Dendritic cell treated with granulocyte-macrophage colony-stimulating factor and Interleukin-4, amounts not matched to agents 40 ng/mL and 50 ng/mL, for 4 days (primary cell): Measurements from ENCODE around the gene PXT1.
"Not testable (repeated sequence)": the region's sequence is repeated elsewhere in the genome, so short reads cannot be mapped to it uniquely, and the experiment has no call there.

Experiments used
- H3K27ac Mint-ChIP-seq: one replicate; pipeline ENCODE4 v1.8.0; 2022; ENCODE audit warnings: mild to moderate bottlenecking, mixed read lengths
- H3K27me3 Mint-ChIP-seq: one replicate; pipeline ENCODE4 v1.8.0; 2022; ENCODE audit warnings: mild to moderate bottlenecking, mixed read lengths
- H3K36me3 Mint-ChIP-seq: one replicate; pipeline ENCODE4 v1.8.0; 2022; ENCODE audit warnings: low read depth, mixed read lengths
- H3K4me1 Mint-ChIP-seq: one replicate; pipeline ENCODE4 v1.8.0; 2022; ENCODE audit warnings: low read depth, mixed read lengths
- H3K4me3 Mint-ChIP-seq: one replicate; pipeline ENCODE4 v1.8.0; 2022; ENCODE audit warnings: mild to moderate bottlenecking, moderate library complexity, mixed read lengths
- H3K9me3 Mint-ChIP-seq: one replicate; pipeline ENCODE4 v1.8.0; 2022; ENCODE audit warnings: mixed read lengths
- intact Hi-C: fragments of 100-400 bp; cut with micrococcal nuclease; formaldehyde crosslinking; loops from one replicate; pipeline ENCODE4 v1.15.0; 2022

The PXT1 gene

DNA sequence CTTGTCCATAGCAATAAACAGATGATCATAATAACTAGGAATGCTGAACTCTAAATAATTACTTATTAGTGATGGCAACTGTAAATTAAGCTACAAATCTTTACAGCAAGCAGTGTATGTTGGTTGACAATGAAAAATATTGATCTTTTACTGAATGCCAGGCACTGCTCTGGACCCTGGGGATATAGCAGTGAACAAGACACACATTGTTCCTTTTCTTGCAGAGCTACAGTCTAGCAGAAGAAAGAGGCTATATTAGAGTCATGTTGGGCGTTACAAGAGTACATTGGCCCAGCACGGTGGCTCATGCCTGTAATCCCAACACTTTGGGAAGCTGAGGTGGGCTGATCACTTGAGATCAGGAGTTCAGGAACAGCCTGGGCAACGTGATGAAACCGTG, 11.5 kb downstream of the PXT1 start:
- Mint-ChIP-seq H3K36me3 (no peaks in the 10 kb centered on the region), H3K27ac (no peak overlapping the region), H3K4me1 (no peaks in the 10 kb centered on the region), H3K4me3 (no peak overlapping the region), H3K9me3 (no peaks in the 10 kb centered on the region), H3K27me3 (no peaks in the 10 kb centered on the region)
- intact Hi-C loops, result no loop called here

DNA sequence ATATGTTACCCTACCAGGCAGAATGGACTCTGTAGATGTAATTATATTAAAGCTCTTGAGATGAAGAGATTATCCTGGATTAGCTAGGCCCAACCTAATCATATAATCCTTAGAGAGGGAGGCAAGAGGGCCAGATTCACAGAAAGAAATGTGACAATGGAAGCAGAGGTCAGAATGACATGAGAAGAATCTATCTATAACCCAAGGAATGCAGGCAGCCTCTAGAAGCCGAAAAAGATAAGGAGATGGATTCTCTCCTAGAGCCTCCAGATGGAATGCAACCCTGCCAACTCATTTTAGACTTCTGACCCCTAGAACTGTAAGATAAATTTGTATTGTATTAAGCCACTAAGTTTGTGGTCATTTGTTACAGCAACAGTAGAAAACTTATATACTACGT, 12.3 kb downstream of the PXT1 start:
- Mint-ChIP-seq H3K9me3 (no peaks in the 10 kb centered on the region), H3K4me3 (no peak overlapping the region), H3K36me3 (no peaks in the 10 kb centered on the region), H3K27me3 (no peaks in the 10 kb centered on the region), H3K27ac (no peak overlapping the region), H3K4me1 (no peaks in the 10 kb centered on the region)
- intact Hi-C loops, result no loop called here

DNA sequence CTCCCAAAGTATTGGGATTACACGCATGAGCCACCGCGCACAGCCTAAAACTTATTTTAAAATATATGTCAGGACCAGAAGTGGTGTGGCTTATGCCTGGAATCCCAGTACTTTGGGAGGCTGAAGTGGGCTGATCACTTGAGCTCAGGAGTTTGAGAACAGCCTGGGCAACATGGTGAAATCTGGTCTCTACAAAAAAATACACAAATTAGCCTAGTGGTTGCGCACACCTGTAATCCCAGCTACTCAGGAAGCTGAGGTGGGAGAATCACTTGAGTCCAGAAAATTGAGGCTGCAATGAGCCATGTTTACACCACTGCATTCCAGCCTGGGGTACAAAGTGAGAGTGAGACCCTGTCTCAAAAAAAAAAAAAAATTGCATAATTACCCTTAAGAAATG, 13.7 kb downstream of the PXT1 start:
- no peaks in the 10 kb centered on the region for H3K36me3 Mint-ChIP-seq
- no peaks in the 10 kb centered on the region for H3K27me3 Mint-ChIP-seq
- no peak overlapping the region for H3K27ac Mint-ChIP-seq
- H3K4me1 Mint-ChIP-seq, result peaks cover under 1% of the 10 kb centered on the region
- H3K4me3 Mint-ChIP-seq, result no peak overlapping the region
- no peaks in the 10 kb centered on the region for H3K9me3 Mint-ChIP-seq
- intact Hi-C loops, result loop anchor here (10.0 kb wide), 1 partner anchor 66 kb away; no protein-coding TSS in a partner anchor

DNA sequence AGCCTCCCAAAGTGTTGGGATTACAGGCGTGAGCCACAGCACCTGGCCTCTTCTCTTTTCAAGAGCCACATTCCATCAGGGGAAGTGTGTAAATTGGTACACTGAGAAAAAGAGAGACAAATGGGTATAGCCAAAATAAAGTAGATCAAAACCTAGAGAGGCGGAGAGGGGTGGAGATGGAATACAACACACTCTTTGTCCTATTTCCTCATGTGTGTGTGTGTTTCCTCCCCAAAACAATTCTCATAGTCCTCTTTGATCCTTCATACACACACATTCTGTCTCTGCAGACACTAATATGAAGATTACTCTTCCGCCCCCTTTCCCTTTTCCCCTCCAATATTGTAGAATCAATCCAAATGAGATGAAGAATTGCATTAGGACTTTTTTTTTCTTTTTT, 16.0 kb downstream of the PXT1 start:
- H3K9me3 Mint-ChIP-seq, result no peaks in the 10 kb centered on the region
- H3K4me3 Mint-ChIP-seq, result no peak overlapping the region
- H3K27ac Mint-ChIP-seq, result no peak overlapping the region
- no peaks in the 10 kb centered on the region for H3K36me3 Mint-ChIP-seq
- H3K4me1 Mint-ChIP-seq, result peaks cover 14% of the 10 kb centered on the region
- intact Hi-C loops, result loop anchor here (10.0 kb wide), 1 partner anchor 68 kb away; no protein-coding TSS in a partner anchor
- no peaks in the 10 kb centered on the region for H3K27me3 Mint-ChIP-seq

DNA sequence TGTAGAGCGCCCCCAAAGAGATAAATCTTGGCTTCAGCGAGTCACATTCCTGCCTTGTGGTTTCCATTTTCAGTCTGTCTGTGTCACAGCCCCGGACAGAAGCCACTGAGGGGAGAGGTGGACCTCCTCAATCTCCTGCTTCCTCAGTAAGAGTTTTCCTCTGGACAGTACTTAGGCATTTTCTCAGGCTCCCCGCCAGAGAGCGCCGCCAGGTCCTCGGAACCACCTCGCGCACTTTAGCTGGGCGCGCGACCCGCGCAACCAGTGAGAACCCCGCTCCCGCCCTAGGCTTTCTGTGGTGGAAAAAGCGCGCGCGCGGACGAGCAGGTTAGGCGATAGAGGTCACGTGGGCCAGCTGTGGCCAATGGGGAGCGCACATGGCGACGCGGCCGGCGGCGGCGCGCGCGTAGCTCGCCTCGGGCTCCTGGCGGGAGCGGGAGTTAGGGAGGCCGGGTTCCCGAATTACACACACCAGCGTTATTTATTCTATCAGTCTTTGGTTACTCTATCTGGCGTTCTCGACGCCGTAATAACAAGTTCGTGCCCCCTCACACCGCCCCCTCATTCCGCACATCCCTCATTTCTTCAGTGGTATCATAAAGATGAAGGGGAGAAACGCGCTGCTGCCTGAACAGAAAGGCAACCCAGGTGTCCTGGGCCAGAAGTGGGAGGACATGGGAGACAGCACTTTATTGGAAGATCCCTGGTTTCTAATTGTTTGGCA, 19.4 kb downstream of the PXT1 start:
- no peaks in the 10 kb centered on the region for H3K9me3 Mint-ChIP-seq
- no peaks in the 10 kb centered on the region for H3K36me3 Mint-ChIP-seq
- H3K4me3 Mint-ChIP-seq, result peak overlapping the region; percentile 80
- peaks cover 28% of the 10 kb centered on the region for H3K4me1 Mint-ChIP-seq
- H3K27me3 Mint-ChIP-seq, result no peaks in the 10 kb centered on the region
- intact Hi-C loops, result loop anchor here (1.0 to 10.0 kb wide), 4 partner anchors 18 to 169 kb away; partner anchors contain the start of gene SRSF3
- H3K27ac Mint-ChIP-seq, result peak overlapping the region; percentile 78

DNA sequence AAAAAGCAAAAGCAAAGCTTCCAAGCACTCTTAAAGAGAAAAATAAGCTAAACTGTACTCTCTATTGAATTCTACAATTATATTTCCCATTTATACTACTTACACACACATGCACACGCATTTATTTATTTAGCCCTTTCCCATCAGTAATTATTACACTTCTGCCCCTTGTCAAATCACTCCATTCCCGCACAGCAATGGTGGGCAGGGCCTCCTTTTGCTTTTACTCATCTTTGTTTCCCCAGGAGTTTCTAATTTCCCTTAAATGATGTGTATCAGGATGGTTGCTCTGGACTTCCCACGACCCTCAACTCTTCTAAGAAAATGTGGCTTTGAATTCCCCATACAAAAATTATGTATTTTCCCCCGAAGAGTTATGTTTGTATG, 19.9 kb downstream of the PXT1 start:
- H3K27me3 Mint-ChIP-seq, result no peaks in the 10 kb centered on the region
- no peaks in the 10 kb centered on the region for H3K36me3 Mint-ChIP-seq
- intact Hi-C loops, result loop anchor here (1.0 to 10.0 kb wide), 4 partner anchors 19 to 170 kb away; partner anchors contain the start of gene SRSF3
- peak overlapping the region; percentile 78 for H3K27ac Mint-ChIP-seq
- peaks cover 28% of the 10 kb centered on the region for H3K4me1 Mint-ChIP-seq
- no peaks in the 10 kb centered on the region for H3K9me3 Mint-ChIP-seq
- H3K4me3 Mint-ChIP-seq, result peak overlapping the region; percentile 80

DNA sequence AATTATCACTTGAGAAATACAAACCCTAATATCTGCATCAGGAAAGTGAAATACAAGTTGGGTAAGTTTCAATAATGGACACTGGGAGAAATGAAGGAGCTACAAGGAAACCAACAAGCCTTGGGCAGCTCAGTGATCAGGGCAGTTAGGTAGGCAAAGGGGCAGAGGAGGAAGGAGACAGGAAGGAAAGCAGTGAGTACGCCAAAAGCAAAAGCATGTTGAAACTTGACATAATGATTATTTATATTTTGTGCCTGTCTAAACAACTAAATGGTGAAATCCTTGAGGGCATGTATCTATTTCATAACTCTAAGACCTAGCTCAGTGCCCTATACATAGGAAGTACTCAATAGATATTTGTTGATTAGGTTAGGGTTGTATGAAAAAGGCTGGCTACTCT, 23.3 kb downstream of the PXT1 start:
- peaks cover 29% of the 10 kb centered on the region for H3K4me1 Mint-ChIP-seq
- no peak overlapping the region for H3K4me3 Mint-ChIP-seq
- no peaks in the 10 kb centered on the region for H3K9me3 Mint-ChIP-seq
- no peak overlapping the region for H3K27ac Mint-ChIP-seq
- intact Hi-C loops, result no loop called here
- H3K27me3 Mint-ChIP-seq, result peaks cover 6% of the 10 kb centered on the region
- no peaks in the 10 kb centered on the region for H3K36me3 Mint-ChIP-seq

DNA sequence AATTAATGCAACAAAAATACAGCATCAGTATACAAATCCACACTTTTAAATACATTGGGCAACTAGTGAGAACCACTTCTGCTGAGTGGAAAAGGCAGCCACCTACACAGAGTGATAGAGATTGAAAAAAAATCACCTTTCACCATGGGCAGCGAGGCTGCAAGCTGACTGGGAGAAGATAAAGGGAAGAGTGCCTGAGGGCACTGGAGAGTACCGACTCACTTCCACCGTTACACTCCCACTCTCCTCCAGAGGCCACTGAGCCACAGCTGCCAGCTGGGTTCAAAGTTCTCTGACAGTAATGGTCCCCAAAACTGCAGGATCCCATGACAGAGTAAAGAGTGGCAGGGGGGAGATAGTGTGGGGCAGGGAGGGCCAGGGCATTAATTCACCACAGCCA, 24.1 kb downstream of the PXT1 start:
- Mint-ChIP-seq H3K36me3 (no peaks in the 10 kb centered on the region), H3K9me3 (no peaks in the 10 kb centered on the region)

DNA sequence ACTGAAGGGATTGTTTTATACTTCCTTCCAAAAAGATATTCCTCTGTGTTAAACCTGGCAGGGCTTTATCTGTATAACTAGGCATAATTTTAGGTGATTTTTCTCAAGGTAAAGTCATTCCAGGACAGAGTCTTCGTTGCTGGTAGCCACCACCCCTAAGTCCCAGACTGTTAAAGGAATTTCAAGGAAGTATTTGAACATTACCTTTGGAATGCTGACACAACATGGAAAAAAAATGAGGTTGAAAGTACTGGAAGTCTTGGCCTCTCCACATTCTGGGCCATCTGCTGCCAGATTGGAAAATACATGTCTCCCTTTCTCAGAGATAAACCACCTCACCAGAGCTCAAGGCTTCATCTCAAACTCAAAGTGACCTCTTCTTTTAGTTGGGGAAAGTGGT, 28.2 kb downstream of the PXT1 start:
- Mint-ChIP-seq H3K36me3 (no peaks in the 10 kb centered on the region), H3K27ac (no peak overlapping the region), H3K4me1 (peaks cover 15% of the 10 kb centered on the region), H3K4me3 (no peak overlapping the region), H3K27me3 (peaks cover 16% of the 10 kb centered on the region), H3K9me3 (peaks cover 9% of the 10 kb centered on the region)
- intact Hi-C loops, result no loop called here

More for the DNA sequence above, 24.1 kb downstream of the PXT1 start:
- intact Hi-C loops, result no loop called here
- Mint-ChIP-seq H3K4me3 (no peak overlapping the region), H3K27me3 (peaks cover 7% of the 10 kb centered on the region), H3K4me1 (peaks cover 29% of the 10 kb centered on the region), H3K27ac (no peak overlapping the region)

DNA sequence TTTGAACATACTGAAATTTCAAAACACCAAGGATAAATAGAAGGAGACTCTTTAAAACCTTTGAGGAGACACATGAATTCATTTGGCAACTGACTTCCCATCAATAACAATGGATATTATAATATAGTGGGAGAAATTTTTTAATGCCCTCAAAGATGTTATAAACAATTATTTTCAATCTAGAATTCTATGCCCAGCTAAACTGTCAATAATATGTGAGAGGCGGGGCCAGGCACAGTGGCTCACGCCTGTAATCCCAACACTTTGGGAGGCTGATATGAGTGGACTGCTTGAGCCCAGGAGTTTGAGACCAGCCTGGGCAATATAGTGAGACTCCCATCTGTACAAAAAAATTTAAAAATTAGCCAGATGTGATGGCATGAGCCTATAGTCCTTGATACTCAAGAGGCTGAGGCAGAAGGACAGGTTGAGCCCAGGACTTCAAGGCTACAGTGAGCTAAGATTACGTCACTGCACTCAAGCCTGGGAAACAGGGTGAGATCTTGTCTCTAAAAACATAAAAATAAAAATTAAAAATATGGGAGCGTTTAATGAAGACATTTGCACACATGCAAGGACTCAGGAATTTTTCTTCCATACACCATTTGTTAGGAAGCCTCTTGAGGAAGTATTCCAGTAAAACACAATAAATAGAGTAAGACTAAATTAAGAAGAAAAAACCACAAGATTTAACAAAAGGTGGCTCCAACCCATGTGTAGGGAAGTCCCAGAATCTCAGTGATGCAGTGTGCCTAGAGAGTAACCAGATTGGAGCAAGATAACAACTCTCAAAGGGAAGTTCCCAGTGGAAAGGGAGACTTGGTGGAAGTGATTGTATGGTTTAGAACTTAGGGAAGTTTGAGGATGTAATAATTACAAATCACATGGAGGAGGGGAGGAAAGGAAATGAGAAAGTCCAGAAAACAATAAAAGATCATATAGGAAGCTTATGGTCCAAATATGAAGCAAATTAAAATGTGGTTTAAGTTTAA, 28.9 kb downstream of the PXT1 start:
- H3K27ac Mint-ChIP-seq, result no peak overlapping the region
- H3K4me3 Mint-ChIP-seq, result no peak overlapping the region
- intact Hi-C loops, result no loop called here
- H3K36me3 Mint-ChIP-seq, result no peaks in the 10 kb centered on the region
- H3K9me3 Mint-ChIP-seq, result peaks cover 9% of the 10 kb centered on the region
- H3K27me3 Mint-ChIP-seq, result peaks cover 16% of the 10 kb centered on the region
- peaks cover 9% of the 10 kb centered on the region for H3K4me1 Mint-ChIP-seq

DNA sequence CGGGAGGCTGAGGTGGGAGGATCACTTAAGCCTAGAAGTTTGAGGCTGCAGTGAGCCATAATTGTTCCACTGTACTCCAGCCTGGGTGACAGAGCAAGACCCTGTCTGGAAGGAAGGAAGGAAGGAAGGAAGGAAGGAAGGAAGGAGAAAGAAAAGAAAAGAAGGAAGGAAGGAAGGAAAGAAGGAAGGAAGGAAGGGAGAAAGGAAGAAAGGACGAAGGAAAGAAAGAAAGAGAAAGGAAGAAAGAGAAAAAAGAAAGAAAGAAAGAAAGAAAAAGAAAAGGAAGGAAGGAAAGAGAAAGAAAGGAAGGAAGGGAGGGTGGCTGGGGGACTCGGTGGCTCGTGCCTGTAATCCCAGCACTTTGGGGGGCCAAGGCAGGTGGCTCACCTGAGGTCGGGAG, 32.9 kb downstream of the PXT1 start:
- H3K36me3 Mint-ChIP-seq, intact Hi-C loops, H3K4me1 Mint-ChIP-seq, H3K9me3 Mint-ChIP-seq, H3K4me3 Mint-ChIP-seq, H3K27ac Mint-ChIP-seq: not testable (repeated sequence)
- H3K27me3 Mint-ChIP-seq, result peaks cover 13% of the 10 kb centered on the region

DNA sequence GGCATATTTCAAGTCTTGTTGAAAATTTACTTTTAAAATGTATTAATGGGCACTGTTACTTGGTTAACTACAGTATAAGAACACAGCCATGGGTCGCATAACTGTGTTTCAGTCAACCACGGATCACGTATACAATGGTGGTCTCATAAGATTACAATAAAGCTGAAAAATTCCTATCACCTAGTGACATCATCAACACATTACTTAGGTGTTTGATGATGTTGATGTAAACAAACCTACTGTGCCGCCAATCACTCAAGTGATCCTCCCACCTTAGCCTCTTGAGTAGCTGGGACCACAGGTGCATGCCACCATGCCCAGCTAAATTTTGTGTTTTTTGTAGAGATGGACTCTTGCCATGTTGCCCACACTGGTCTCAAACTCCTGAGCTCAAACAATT, 38.5 kb downstream of the PXT1 start:
- H3K4me3 Mint-ChIP-seq, result no peak overlapping the region
- no peak overlapping the region for H3K27ac Mint-ChIP-seq
- no peaks in the 10 kb centered on the region for H3K9me3 Mint-ChIP-seq
- peaks cover 7% of the 10 kb centered on the region for H3K27me3 Mint-ChIP-seq
- no peaks in the 10 kb centered on the region for H3K4me1 Mint-ChIP-seq
- H3K36me3 Mint-ChIP-seq, result no peaks in the 10 kb centered on the region
- intact Hi-C loops, result no loop called here

DNA sequence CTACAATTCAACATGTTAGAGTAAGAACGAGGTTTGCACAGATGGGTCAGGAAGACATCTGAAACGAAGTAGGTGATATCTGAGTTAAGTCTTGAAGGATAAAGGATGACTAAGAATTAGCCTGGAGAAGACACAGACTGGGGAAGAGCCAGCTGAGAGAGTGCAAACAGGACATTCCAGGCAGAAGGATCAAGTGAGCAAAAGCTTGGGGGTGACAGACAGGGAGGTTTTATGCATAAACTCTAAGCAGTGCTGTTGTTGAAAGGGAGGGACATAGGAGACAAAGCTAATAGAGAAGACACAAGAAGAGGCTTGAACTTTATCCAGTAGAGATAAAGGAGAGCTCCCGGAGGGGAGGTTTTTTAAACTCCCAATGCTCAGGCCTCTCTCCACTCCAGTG, 40.2 kb downstream of the PXT1 start:
- intact Hi-C loops, result no loop called here

DNA sequence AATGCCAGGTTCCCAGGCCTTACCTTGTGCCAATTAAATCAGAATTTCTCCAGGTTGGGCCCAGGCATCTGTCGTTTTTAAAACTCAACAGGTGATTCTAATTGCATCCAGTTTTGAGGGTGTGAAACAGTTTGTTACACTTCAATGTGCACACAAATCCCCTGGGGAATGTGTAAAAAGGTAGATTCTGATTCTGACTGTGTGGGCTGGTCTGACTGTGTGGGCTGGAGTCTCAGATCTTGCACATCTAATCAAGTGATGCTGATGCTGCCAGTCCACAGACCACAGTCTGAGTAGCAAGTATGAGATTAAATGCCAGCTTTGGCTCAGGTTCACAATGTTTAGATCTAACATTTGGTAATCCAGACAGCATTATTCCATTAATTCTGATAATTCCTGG, 42.7 kb downstream of the PXT1 start:
- H3K27ac Mint-ChIP-seq, result no peak overlapping the region
- H3K27me3 Mint-ChIP-seq, result peaks cover 4% of the 10 kb centered on the region
- H3K4me1 Mint-ChIP-seq, result peaks cover 5% of the 10 kb centered on the region
- no peaks in the 10 kb centered on the region for H3K9me3 Mint-ChIP-seq
- no peak overlapping the region for H3K4me3 Mint-ChIP-seq
- no peaks in the 10 kb centered on the region for H3K36me3 Mint-ChIP-seq
- intact Hi-C loops, result no loop called here

More for the DNA sequence above, 40.2 kb downstream of the PXT1 start:
- Mint-ChIP-seq H3K27ac (no peak overlapping the region), H3K9me3 (no peaks in the 10 kb centered on the region), H3K4me3 (no peak overlapping the region), H3K27me3 (peaks cover 4% of the 10 kb centered on the region), H3K36me3 (no peaks in the 10 kb centered on the region), H3K4me1 (no peaks in the 10 kb centered on the region)
